ENCODE measurements around the gene KRT85. TPM values are rescaled to one million over a fixed set of nuclear protein-coding genes. Genes with fewer than 3 reads are reported as not detected.
"Not testable (repeated sequence)": the region's sequence is repeated elsewhere in the genome, so short reads cannot be mapped to it uniquely, and the experiment has no call there.

KRT85 gene
- total RNA-seq, 1 experiment from 2014 or later, result not detected

DNA sequence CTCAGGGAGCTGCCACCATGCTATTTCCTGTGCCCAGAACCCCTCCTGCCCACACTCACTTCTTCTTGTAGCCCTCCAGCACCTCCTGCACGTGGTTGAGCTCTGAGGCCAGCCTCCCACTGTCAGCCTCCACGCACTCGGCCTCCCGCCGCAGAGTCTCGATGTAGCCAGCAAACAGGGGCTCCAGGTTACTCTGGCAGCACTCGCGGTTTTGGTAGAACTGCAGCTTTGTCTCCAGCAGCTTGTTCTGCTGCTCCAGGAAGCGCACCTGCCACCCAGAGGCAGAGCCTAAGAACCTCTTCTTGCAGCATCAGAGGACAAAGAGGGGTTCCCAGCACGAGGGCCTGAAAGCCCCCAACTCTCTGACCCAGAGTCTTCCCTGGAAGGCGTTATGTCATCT, 48.2 kb downstream of the KRT85 start:
- Histone ChIP-seq H3K9ac (ENCODE audit: low read length) (no peak overlapping the region), H3K36me3 (ENCODE audit: insufficient read depth, low read length) (no peaks in the 10 kb centered on the region), H3K4me2 (ENCODE audit: low read depth, low read length, poor library complexity, severe bottlenecking) (no peak overlapping the region), H3K4me1 (ENCODE audit: low read length) (no peaks in the 10 kb centered on the region), H3K9me2 (replicated peaks; ENCODE audit: insufficient read depth, low read length) (no peaks in the 10 kb centered on the region), H3K4me3 (ENCODE audit: low read length) (no peak overlapping the region), H2AFZ (ENCODE audit: low read length) (no peak overlapping the region), H4K20me1 (ENCODE audit: insufficient read depth, low read depth, low read length) (no peaks in the 10 kb centered on the region), H3K79me2 (ENCODE audit: low read length) (no peaks in the 10 kb centered on the region), H3K9me3 (ENCODE audit: low read length) (no peaks in the 10 kb centered on the region), H3K27me3 (ENCODE audit: low read length) (no peaks in the 10 kb centered on the region), H3K27ac (ENCODE audit: low read length) (no peak overlapping the region)
- no peak for DNase-seq

DNA sequence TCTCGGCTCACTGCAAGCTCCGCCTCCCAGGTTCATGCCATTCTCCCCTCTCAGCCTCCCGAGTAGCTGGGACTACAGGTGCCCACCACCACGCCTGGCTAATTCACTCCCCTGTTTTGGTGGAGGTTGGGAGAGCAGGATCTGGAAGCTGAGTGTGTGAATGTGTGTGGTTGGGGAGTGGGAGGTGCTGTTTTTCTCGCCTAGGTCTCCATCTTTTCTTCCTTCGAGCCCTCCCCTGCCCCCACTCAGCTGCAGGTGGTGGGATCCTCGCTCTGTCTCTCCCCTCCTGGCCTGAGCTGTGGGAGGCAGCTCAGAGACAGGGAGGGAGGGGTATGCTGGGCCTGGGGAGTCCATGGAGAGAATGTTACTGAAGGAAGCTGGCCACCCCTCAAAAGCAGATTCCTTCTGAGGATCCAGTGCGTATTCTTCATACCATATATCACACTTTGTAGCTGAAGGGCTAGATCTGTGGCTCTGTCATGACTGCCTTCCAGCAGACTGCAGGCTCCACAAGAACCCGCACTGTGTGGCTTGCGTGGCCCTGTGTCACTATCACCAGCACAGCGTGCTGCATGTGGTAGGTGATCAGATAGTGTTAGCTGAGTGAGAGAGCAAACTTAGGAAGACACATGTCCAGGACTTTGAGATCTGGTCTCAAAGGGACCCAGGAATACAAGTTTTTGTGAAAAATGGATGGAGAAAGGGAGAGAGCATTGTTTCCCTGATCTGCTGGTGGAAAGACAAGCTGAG, 48.9 kb downstream of the KRT85 start:
- no peaks in the 10 kb centered on the region for H3K79me2 ChIP-seq (ENCODE audit: low read length)
- no peaks in the 10 kb centered on the region for H3K27me3 ChIP-seq (ENCODE audit: low read length)
- no peaks in the 10 kb centered on the region for H3K4me1 ChIP-seq (ENCODE audit: low read length)

DNA sequence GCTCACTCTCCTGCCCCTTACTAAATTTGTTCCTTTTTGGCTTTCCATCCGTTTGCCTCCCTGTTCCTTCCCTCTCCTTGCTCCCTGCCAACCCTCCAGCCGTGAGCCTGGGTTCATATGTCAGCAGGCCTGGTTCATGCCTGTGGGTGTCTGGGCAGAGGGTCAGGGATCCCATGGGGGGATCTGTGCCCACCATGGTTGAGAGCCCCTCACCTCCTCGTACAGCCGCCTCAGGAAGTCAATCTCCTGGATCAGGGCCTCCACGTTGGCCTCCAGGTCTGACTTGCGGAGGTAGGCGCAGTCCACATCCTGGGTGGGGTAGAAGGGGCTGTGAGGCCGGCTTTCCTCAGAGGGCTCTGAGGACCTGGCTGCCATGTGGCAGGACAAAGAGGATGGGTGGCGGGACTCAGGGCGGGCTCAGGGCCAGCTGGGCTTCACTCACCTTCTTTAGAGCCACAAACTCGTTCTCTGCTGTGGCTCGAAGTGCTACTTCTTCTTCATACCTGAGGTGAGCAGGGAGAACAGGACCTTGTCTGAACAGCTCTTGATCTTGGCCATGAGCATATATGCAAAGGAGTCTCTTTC, 49.7 kb downstream of the KRT85 start:
- Histone ChIP-seq H3K4me3 (ENCODE audit: low read length) (no peak overlapping the region), H3K36me3 (ENCODE audit: insufficient read depth, low read length) (no peaks in the 10 kb centered on the region)

More for the DNA sequence above, 48.9 kb downstream of the KRT85 start:
- Histone ChIP-seq H3K27ac (ENCODE audit: low read length) (no peak overlapping the region), H3K36me3 (ENCODE audit: insufficient read depth, low read length) (no peaks in the 10 kb centered on the region), H3K4me3 (ENCODE audit: low read length) (no peak overlapping the region), H3K4me2 (ENCODE audit: low read depth, low read length, poor library complexity, severe bottlenecking) (no peak overlapping the region), H3K9me3 (ENCODE audit: low read length) (no peaks in the 10 kb centered on the region), H2AFZ (ENCODE audit: low read length) (no peak overlapping the region), H4K20me1 (ENCODE audit: insufficient read depth, low read depth, low read length) (no peaks in the 10 kb centered on the region), H3K9me2 (replicated peaks; ENCODE audit: insufficient read depth, low read length) (no peaks in the 10 kb centered on the region), H3K9ac (ENCODE audit: low read length) (no peak overlapping the region)
- DNase-seq, result no peak

DNA sequence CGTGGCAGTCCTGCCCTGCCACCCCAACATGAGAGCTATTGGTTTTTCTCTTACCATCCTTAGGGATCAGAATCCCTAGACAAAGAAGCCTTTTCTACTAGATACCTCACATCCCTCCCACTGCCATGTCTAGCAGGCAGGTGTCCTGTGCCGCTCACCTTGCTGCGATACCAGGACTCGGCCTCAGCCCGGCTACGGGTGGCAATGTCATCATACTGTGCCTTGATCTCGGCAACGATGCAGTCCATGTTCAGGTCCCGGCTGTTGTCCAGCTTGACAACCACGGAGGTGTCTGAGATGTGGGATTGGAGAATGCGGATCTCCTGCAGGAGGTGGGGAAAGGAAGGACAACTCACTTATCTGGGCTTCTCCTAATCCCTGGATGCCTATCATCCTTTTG, 50.6 kb downstream of the KRT85 start:
- no peak overlapping the region for H3K4me2 ChIP-seq (ENCODE audit: low read depth, low read length, poor library complexity, severe bottlenecking)

More for the DNA sequence above, 49.7 kb downstream of the KRT85 start:
- Histone ChIP-seq H3K9ac (ENCODE audit: low read length) (no peak overlapping the region), H3K27ac (ENCODE audit: low read length) (no peak overlapping the region), H4K20me1 (ENCODE audit: insufficient read depth, low read depth, low read length) (no peaks in the 10 kb centered on the region), H3K79me2 (ENCODE audit: low read length) (no peaks in the 10 kb centered on the region), H3K9me3 (ENCODE audit: low read length) (no peaks in the 10 kb centered on the region), H3K27me3 (ENCODE audit: low read length) (no peaks in the 10 kb centered on the region), H3K4me2 (ENCODE audit: low read depth, low read length, poor library complexity, severe bottlenecking) (no peak overlapping the region), H3K9me2 (replicated peaks; ENCODE audit: insufficient read depth, low read length) (no peaks in the 10 kb centered on the region), H2AFZ (ENCODE audit: low read length) (no peak overlapping the region), H3K4me1 (ENCODE audit: low read length) (no peaks in the 10 kb centered on the region)
- DNase-seq, result no peak

DNA sequence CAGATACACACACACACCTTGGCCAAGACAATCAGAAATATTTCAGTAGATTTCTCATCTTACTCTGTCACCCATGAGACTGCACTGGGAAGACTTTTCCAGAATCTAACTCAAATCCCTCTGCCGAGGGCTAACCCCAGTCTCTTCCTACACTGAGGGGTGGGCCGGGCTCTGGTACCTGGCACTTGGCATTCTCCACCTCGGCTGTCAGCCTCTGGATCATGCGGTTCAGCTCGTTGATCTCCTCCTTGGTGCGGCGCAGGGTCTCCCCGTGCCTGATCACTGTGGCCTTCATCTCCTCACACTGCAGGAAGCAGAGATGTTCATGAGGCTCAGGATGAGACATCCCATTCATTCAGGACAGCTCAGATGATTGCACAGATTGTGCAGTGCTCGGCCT, 51.0 kb downstream of the KRT85 start:
- no peak overlapping the region for H3K4me3 ChIP-seq (ENCODE audit: low read length)
- H3K9me3 ChIP-seq (ENCODE audit: low read length), result no peaks in the 10 kb centered on the region
- no peaks in the 10 kb centered on the region for H4K20me1 ChIP-seq (ENCODE audit: insufficient read depth, low read depth, low read length)
- no peak overlapping the region for H3K9ac ChIP-seq (ENCODE audit: low read length)
- H3K27me3 ChIP-seq (ENCODE audit: low read length), result peaks cover under 1% of the 10 kb centered on the region; the same call in 1 of the 2 replicates
- DNase-seq, result no peak
- H3K36me3 ChIP-seq (ENCODE audit: insufficient read depth, low read length), result no peaks in the 10 kb centered on the region
- H3K9me2 ChIP-seq (replicated peaks; ENCODE audit: insufficient read depth, low read length), result no peaks in the 10 kb centered on the region
- no peak overlapping the region for H3K27ac ChIP-seq (ENCODE audit: low read length)
- H2AFZ ChIP-seq (ENCODE audit: low read length), result no peak overlapping the region
- no peaks in the 10 kb centered on the region for H3K4me1 ChIP-seq (ENCODE audit: low read length)
- H3K4me2 ChIP-seq (ENCODE audit: low read depth, low read length, poor library complexity, severe bottlenecking), result no peak overlapping the region
- no peaks in the 10 kb centered on the region for H3K79me2 ChIP-seq (ENCODE audit: low read length)

More for the DNA sequence above, 50.6 kb downstream of the KRT85 start:
- Histone ChIP-seq H3K27me3 (ENCODE audit: low read length) (no peaks in the 10 kb centered on the region), H3K36me3 (ENCODE audit: insufficient read depth, low read length) (no peaks in the 10 kb centered on the region), H3K27ac (ENCODE audit: low read length) (no peak overlapping the region), H3K9ac (ENCODE audit: low read length) (no peak overlapping the region), H3K4me3 (ENCODE audit: low read length) (no peak overlapping the region), H3K79me2 (ENCODE audit: low read length) (no peaks in the 10 kb centered on the region), H3K9me2 (replicated peaks; ENCODE audit: insufficient read depth, low read length) (no peaks in the 10 kb centered on the region), H4K20me1 (ENCODE audit: insufficient read depth, low read depth, low read length) (no peaks in the 10 kb centered on the region), H3K4me1 (ENCODE audit: low read length) (no peaks in the 10 kb centered on the region), H3K9me3 (ENCODE audit: low read length) (no peaks in the 10 kb centered on the region), H2AFZ (ENCODE audit: low read length) (no peak overlapping the region)
- DNase-seq, result no peak

DNA sequence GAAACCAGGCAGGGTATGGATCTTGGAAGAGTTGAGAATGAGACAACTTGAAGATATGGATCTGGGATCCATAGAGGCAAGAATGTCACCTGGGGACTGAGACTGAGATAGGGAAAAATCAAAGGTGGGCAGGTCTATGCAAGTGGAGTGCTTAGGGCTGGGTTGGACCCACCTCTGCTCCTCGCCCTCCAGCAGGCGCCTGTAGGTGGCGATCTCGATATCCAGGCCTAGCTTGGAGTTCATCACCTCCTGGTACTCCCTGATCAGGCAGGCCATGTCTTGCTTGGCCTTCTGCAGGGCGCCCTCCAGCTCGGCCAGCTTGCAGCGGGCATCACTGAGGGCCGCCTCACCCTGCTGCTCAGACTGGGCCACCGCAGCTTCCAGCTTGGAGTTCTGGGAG, 51.6 kb downstream of the KRT85 start:
- not testable (repeated sequence) for H3K27me3 ChIP-seq (ENCODE audit: low read length); H3K9ac ChIP-seq (ENCODE audit: low read length); H2AFZ ChIP-seq (ENCODE audit: low read length); H3K4me1 ChIP-seq (ENCODE audit: low read length); H4K20me1 ChIP-seq (ENCODE audit: insufficient read depth, low read depth, low read length); H3K4me3 ChIP-seq (ENCODE audit: low read length); H3K36me3 ChIP-seq (ENCODE audit: insufficient read depth, low read length); H3K27ac ChIP-seq (ENCODE audit: low read length); H3K4me2 ChIP-seq (ENCODE audit: low read depth, low read length, poor library complexity, severe bottlenecking); H3K9me3 ChIP-seq (ENCODE audit: low read length); H3K79me2 ChIP-seq (ENCODE audit: low read length); H3K9me2 ChIP-seq (replicated peaks; ENCODE audit: insufficient read depth, low read length)
- peak; percentile 79 for DNase-seq

DNA sequence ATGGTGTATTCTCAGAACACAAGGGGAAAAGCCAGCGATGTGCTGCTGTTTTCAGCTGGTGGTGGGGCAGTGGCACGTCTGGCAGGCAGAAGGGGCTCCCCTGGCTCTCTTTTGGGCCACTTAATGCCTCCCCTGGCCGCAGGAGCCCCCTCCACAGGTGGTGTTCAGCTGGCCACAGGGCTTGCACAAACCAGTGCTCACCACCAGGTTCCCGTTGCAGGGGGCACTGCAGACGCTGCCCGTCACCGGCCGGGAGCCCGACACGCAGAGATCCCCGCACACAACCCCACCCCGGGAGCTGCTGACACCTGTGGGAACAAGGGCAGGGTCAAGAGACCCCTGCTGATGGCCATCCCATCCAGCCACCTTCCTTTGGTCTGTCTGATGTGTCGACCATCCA, 52.8 kb downstream of the KRT85 start:
- H3K79me2 ChIP-seq (ENCODE audit: low read length), result no peaks in the 10 kb centered on the region
- H3K4me1 ChIP-seq (ENCODE audit: low read length), result no peaks in the 10 kb centered on the region
- peaks cover 2% of the 10 kb centered on the region; the same call in 1 of the 2 replicates for H3K27me3 ChIP-seq (ENCODE audit: low read length)
- H3K4me2 ChIP-seq (ENCODE audit: low read depth, low read length, poor library complexity, severe bottlenecking), result no peak overlapping the region
- H4K20me1 ChIP-seq (ENCODE audit: insufficient read depth, low read depth, low read length), result no peaks in the 10 kb centered on the region
- H3K9me2 ChIP-seq (replicated peaks; ENCODE audit: insufficient read depth, low read length), result no peaks in the 10 kb centered on the region
- no peak overlapping the region for H2AFZ ChIP-seq (ENCODE audit: low read length)
- no peaks in the 10 kb centered on the region for H3K36me3 ChIP-seq (ENCODE audit: insufficient read depth, low read length)
- H3K9ac ChIP-seq (ENCODE audit: low read length), result no peak overlapping the region
- no peak for DNase-seq
- no peaks in the 10 kb centered on the region for H3K9me3 ChIP-seq (ENCODE audit: low read length)
- no peak overlapping the region for H3K27ac ChIP-seq (ENCODE audit: low read length)
- H3K4me3 ChIP-seq (ENCODE audit: low read length), result no peak overlapping the region

DNA sequence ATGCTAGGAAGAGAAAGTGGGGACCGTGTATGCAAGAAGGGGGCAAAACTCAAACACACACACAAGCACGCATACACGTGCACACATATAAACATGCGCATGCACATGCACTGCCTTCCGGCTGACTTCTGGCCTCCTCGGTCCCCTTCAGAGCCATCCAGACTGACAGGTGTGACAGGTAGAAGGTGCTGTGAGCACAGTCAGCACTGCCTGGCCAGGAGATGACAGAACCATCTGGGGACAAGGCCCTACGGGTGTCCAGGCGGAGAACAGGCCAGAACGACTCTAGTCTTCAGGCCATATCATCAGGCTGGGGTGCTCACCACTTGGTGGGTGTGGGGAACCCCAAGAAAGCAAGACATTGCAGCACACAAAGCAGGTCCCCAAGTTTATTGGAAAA, 53.4 kb downstream of the KRT85 start:
- Histone ChIP-seq H3K4me1 (ENCODE audit: low read length) (no peaks in the 10 kb centered on the region), H4K20me1 (ENCODE audit: insufficient read depth, low read depth, low read length) (no peaks in the 10 kb centered on the region), H2AFZ (ENCODE audit: low read length) (no peak overlapping the region), H3K9ac (ENCODE audit: low read length) (no peak overlapping the region), H3K27ac (ENCODE audit: low read length) (no peak overlapping the region), H3K9me2 (replicated peaks; ENCODE audit: insufficient read depth, low read length) (no peaks in the 10 kb centered on the region), H3K9me3 (ENCODE audit: low read length) (no peaks in the 10 kb centered on the region), H3K36me3 (ENCODE audit: insufficient read depth, low read length) (no peaks in the 10 kb centered on the region), H3K79me2 (ENCODE audit: low read length) (no peaks in the 10 kb centered on the region), H3K27me3 (ENCODE audit: low read length) (peaks cover 2% of the 10 kb centered on the region; the same call in 1 of the 2 replicates), H3K4me2 (ENCODE audit: low read depth, low read length, poor library complexity, severe bottlenecking) (no peak overlapping the region), H3K4me3 (ENCODE audit: low read length) (no peak overlapping the region)
- DNase-seq, result no peak

Measured in Karpas-422 (cell line).